Astrocyte (in vitro differentiated cells and primary cell): ENCODE measurements around the gene CLASP1.

ENCODE experiments used
- EZH2 ChIP-seq: IDR thresholded peaks from 2 replicates; pipeline ENCODE4 v1.6.1; 2012; ENCODE audit warnings: mild to moderate bottlenecking, low read length, inconsistent platforms; ENCODE audit not compliant: insufficient read depth
- TF ChIP-seq, protein P1 (sequence below): IDR thresholded peaks from 2 replicates; pipeline ENCODE4 v1.5.1; 2011; ENCODE audit warnings: low read depth, mild to moderate bottlenecking, inconsistent platforms, low read length, moderate library complexity; ENCODE audit not compliant: insufficient read depth

DNA sequence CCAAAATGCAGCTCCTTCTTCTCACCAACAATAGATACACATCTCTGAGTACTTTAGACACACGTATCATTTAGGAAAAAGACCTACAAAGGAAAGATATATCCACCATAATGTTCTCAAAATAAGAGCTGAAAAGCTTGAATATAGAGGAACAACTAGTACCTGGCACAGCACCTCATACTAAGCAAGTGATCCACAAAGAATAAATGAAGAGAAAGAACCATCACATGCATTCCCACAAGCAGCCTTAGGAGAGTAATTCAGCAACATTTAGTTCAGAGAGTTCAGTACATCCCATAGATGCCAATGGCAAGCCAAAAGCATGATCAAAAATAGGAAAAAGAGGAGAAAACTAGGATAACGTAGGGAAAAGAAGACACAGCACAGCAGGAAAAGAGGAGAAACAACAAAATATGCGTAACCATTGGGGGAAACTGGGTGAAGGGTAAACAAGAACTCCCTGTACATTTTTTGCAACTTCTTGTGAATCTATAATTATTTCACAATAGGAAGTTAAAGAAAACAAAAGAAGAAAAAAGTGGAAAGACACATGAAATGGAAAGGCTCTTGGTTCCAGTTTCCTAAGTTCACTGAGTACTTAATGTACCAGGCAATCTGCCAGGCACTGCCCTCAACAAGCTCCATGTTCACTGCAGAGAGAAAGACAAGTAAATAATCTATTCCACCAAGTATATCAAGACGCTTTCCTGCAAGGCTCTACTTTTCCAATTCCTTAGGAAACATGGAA lies 22.3 kb downstream of the CLASP1 start:
- TF ChIP-seq, protein P1, sequence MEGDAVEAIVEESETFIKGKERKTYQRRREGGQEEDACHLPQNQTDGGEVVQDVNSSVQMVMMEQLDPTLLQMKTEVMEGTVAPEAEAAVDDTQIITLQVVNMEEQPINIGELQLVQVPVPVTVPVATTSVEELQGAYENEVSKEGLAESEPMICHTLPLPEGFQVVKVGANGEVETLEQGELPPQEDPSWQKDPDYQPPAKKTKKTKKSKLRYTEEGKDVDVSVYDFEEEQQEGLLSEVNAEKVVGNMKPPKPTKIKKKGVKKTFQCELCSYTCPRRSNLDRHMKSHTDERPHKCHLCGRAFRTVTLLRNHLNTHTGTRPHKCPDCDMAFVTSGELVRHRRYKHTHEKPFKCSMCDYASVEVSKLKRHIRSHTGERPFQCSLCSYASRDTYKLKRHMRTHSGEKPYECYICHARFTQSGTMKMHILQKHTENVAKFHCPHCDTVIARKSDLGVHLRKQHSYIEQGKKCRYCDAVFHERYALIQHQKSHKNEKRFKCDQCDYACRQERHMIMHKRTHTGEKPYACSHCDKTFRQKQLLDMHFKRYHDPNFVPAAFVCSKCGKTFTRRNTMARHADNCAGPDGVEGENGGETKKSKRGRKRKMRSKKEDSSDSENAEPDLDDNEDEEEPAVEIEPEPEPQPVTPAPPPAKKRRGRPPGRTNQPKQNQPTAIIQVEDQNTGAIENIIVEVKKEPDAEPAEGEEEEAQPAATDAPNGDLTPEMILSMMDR = no peak
- TF ChIP-seq EZH2 = no peak
